Transverse colon (tissue), 4 donors: ENCODE measurements around the gene SERPIND1. TPM values are rescaled to one million over a fixed set of nuclear protein-coding genes. Genes with fewer than 3 reads are reported as not detected.
"Not testable (repeated sequence)": the region's sequence is repeated elsewhere in the genome, so short reads cannot be mapped to it uniquely, and the experiment has no call there.

Experiments used
- DNase-seq: peaks from one replicate; pipeline ENCODE4 v3.0.0-alpha.2; 2019
- H3K27ac ChIP-seq, 4 donors: fragments of 200-600 bp; sonication (generic); 2 replicates each; pipeline ENCODE4 v1.5.1; 2016 to 2018; ENCODE audit warnings: inconsistent platforms in 4 of 4
- H3K27me3 ChIP-seq: fragments of 200-600 bp; sonication (generic); 2 replicates; pipeline ENCODE4 v1.5.1; 2017; ENCODE audit warnings: inconsistent platforms
- H3K36me3 ChIP-seq, 4 donors: fragments of 200-600 bp; sonication (generic); 2 replicates each; pipeline ENCODE4 v1.5.1; 2017 to 2019; ENCODE audit warnings: inconsistent platforms in 4 of 4
- H3K4me1 ChIP-seq, 4 donors: fragments of 200-600 bp; sonication (generic); 2 replicates each; pipeline ENCODE4 v1.5.1; 2017 to 2020; ENCODE audit warnings: inconsistent platforms in 4 of 4
- H3K4me3 ChIP-seq, 4 donors: fragments of 200-600 bp; sonication (generic); 1 replicate in 1 of 4; 2 replicates in 3 of 4; pipeline versions ENCODE4 v1.5.1 to v1.6.1; 2017 to 2019; ENCODE audit warnings: inconsistent platforms in 4 of 4
- H3K9me3 ChIP-seq, 2 donors: fragments of 200-600 bp; sonication (generic); 2 replicates each; pipeline ENCODE4 v1.5.1; 2017 to 2019; ENCODE audit warnings: inconsistent platforms in 2 of 2
- EP300 ChIP-seq: sonication (generic); formaldehyde crosslinking; IDR thresholded peaks from one replicate; pipeline ENCODE4 v1.6.1; 2017; ENCODE audit warnings: antibody characterized with exemption, low read depth
- POLR2A ChIP-seq: fragments of 450-650 bp; IDR thresholded peaks from one replicate; pipeline ENCODE4 v1.6.1; 2016; ENCODE audit warnings: antibody characterized with exemption, mild to moderate bottlenecking, moderate library complexity
- POLR2AphosphoS5 ChIP-seq, 3 donors: sonication (generic); formaldehyde crosslinking; IDR thresholded peaks; one replicate each; pipeline ENCODE4 v1.6.1; 2016; ENCODE audit warnings: antibody characterized with exemption in 3 of 3
- WGBS, 2 donors: methylation state at CpG; one replicate each; pipeline ENCODE4 v1.1.5; 2018; ENCODE audit warnings: low coverage in 1 of 2; 5-methylcytosine and 5-hydroxymethylcytosine counted together
- in situ Hi-C, 4 donors: fragments of 200-750 bp; cut with MboI; loops; one replicate each; pipeline versions ENCODE4 v1.15.0 to v1.15.1; 2017; ENCODE audit warnings: low sequenced_read_pairs in 3 of 4, low pct_ligation_motif_present in 1 of 4, low pct_unique_long_range_greater_than_20kb in 1 of 4
- intact Hi-C: fragments of 100-400 bp; cut with DNase I; formaldehyde crosslinking; loops from one replicate; pipeline ENCODE4 v1.15.1; 2023; ENCODE audit warnings: low total_unique reads
- total RNA-seq, 4 donors: library from RNA; depleted of rRNA; stranded (reverse); fragments of >200 nt; gene quantifications; one replicate each; pipeline ENCODE4 v1.1.0, GENCODE V29; 2016
- TF ChIP-seq, protein P1 (sequence below), 5 experiments: fragments of 200-600 bp in 3 of 5; fragments of 450-650 bp in 2 of 5; sonication (generic) in 3 of 5; IDR thresholded peaks; 1 replicate in 2 of 5; 2 replicates in 3 of 5; pipeline ENCODE4 v1.5.1; 2016 to 2017; ENCODE audit warnings: antibody characterized with exemption in 5 of 5, inconsistent platforms in 3 of 5, mild to moderate bottlenecking in 2 of 5, moderate library complexity in 1 of 5

The SERPIND1 gene
- total RNA-seq, 4 donors from 2014 or later = not detected

DNA sequence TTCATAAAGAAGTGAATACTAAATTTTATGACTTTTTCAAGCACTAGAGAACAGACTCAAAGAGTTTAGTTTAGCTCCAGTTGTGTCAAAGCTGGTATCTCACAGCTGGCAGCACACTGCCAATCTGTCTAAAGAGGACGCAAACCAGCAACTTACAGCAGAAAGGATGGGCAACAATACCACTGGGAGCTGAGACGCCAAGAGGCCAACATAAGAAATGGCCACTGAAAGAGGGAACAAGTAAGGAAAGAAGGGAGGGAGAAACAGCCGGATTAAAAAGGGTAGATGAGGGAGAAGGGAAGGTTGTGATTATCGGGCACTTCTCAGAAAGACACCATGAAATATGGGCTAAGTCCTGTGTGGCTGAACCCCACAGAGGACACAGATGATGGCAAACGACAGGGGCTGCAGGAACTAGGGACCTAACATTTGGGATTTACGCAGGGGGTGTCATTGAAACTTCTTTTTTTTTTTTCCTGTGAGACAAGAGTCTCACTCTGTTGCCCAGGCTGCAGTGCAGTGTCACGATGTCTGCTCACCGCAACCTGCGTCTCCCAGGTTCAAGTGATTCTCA is 41.7 kb downstream of the SERPIND1 start:
- no peak for TF ChIP-seq POLR2A
- intact Hi-C loops (no loop called here), in situ Hi-C loops (no loop called here)
- DNase-seq = no peak
- Histone ChIP-seq H3K4me3 (no peak overlapping the region), H3K27me3 (no peaks in the 10 kb centered on the region), H3K36me3 (peaks cover 0 to 50% (median 24%) of the 10 kb centered on the region in 4 donors), H3K27ac (no peak overlapping the region), H3K9me3 (no peaks in the 10 kb centered on the region), H3K4me1 (no peaks in the 10 kb centered on the region)
- WGBS, 2 donors = 94% methylated on average over 9 of the region's 9 CpGs; no CpG with 5 or more reads in 1 of the 2 donors

DNA sequence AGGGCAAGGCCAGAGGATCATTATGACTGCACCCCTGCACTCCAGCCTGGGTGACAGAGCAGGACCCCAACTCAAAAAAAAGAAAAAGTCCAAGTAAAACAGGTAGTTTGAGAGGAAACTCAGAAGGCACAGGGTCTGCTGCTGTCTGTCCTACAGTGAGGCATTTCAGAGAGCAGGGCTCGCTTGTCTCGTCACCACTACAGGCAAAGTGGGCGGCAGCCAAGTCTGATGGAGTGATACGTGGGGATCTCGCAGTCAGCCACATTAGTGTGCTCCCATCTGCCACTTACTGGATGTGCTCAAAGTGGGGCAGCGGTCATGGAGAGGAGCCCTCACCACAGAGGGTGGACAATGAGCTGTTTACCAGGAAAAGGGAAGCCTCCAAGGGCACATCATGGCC is 42.6 kb downstream of the SERPIND1 start:
- H3K27ac ChIP-seq = no peak overlapping the region
- no peaks in the 10 kb centered on the region for H3K27me3 ChIP-seq
- DNase-seq = no peak
- TF ChIP-seq POLR2A = no peak
- no peak for TF ChIP-seq EP300
- TF ChIP-seq POLR2AphosphoS5 (IDR thresholded peaks at IDR 0.05) = no peak
- TF ChIP-seq, protein P1, sequence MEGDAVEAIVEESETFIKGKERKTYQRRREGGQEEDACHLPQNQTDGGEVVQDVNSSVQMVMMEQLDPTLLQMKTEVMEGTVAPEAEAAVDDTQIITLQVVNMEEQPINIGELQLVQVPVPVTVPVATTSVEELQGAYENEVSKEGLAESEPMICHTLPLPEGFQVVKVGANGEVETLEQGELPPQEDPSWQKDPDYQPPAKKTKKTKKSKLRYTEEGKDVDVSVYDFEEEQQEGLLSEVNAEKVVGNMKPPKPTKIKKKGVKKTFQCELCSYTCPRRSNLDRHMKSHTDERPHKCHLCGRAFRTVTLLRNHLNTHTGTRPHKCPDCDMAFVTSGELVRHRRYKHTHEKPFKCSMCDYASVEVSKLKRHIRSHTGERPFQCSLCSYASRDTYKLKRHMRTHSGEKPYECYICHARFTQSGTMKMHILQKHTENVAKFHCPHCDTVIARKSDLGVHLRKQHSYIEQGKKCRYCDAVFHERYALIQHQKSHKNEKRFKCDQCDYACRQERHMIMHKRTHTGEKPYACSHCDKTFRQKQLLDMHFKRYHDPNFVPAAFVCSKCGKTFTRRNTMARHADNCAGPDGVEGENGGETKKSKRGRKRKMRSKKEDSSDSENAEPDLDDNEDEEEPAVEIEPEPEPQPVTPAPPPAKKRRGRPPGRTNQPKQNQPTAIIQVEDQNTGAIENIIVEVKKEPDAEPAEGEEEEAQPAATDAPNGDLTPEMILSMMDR (IDR thresholded peaks at IDR 0.05) = no peak
- H3K4me1 ChIP-seq = no peaks in the 10 kb centered on the region
- no peaks in the 10 kb centered on the region for H3K9me3 ChIP-seq
- no peak overlapping the region for H3K4me3 ChIP-seq
- in situ Hi-C loops (no loop called here), intact Hi-C loops (no loop called here)
- H3K36me3 ChIP-seq = peaks cover 0 to 56% (median 24%) of the 10 kb centered on the region in 4 donors
- 94% methylated on average over 6 of the region's 6 CpGs; no CpG with 5 or more reads in 1 of the 2 donors for whole genome bisulfite sequencing, 2 donors

DNA sequence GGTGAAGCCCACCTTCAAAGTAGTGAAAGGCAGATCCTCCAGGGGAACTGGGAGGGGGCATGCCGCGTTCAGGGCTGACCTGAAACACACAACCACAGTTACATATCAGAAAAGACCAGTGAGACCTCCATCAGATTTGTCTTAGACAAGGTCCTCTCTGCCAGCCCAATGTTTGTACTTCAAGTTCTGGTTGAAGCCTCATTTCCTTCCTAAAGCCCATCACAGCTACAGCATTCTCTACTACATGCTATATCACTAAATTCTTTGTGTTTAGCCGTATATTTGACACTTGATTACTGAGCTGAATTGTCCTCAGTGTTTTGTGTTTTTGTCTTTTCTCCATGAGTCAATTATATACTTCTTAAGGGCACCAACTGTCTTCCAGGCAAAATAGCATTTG is 44.6 kb downstream of the SERPIND1 start:
- in situ Hi-C loops = no loop called here
- WGBS, 2 donors = 71 to 88% methylated on average over 1 to 3 of the region's 3 CpGs
- H3K36me3 ChIP-seq = peaks cover 0 to 56% (median 19%) of the 10 kb centered on the region in 4 donors

DNA sequence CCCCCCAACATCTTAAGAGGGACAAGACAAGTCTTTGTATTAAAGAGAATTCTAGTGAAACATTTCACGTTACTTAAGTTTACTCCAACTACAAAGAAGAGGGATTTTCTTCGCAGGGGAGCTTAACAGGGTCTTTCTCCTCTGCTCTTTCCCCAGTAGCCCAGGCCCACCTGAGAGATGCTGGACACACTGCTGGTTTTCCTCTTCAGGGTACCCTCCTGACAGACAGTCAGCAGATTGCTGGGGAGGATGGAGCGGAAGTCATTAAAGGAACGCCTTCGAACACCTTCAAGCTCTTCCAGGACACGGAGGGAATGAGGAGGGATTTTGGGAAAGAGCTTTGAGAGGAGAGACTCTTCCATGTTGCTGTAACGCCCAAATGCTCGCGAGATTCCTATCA is 45.6 kb downstream of the SERPIND1 start:
- Histone ChIP-seq H3K36me3 (peaks cover 0 to 59% (median 18%) of the 10 kb centered on the region in 4 donors), H3K4me1 (no peaks in the 10 kb centered on the region), H3K27me3 (no peaks in the 10 kb centered on the region), H3K27ac (no peak overlapping the region), H3K4me3 (no peak overlapping the region), H3K9me3 (no peaks in the 10 kb centered on the region)
- intact Hi-C loops (no loop called here), in situ Hi-C loops (no loop called here)
- WGBS, 2 donors = 91% methylated on average over 9 of the region's 9 CpGs; no CpG with 5 or more reads in 1 of the 2 donors
- TF ChIP-seq POLR2AphosphoS5 (IDR thresholded peaks at IDR 0.05) (no peak), EP300 (no peak), POLR2A (no peak)
- TF ChIP-seq, protein P1 (IDR thresholded peaks at IDR 0.05) = no peak
- DNase-seq = no peak

More for the DNA sequence above, 44.6 kb downstream of the SERPIND1 start:
- no peaks in the 10 kb centered on the region for H3K4me1 ChIP-seq
- DNase-seq = no peak
- H3K27ac ChIP-seq = no peak overlapping the region
- no peaks in the 10 kb centered on the region for H3K9me3 ChIP-seq
- H3K27me3 ChIP-seq = no peaks in the 10 kb centered on the region
- TF ChIP-seq POLR2A (no peak), EP300 (no peak), POLR2AphosphoS5 (IDR thresholded peaks at IDR 0.05) (no peak)
- TF ChIP-seq, protein P1 (IDR thresholded peaks at IDR 0.05) = no peak
- intact Hi-C loops = no loop called here
- H3K4me3 ChIP-seq = no peak overlapping the region

DNA sequence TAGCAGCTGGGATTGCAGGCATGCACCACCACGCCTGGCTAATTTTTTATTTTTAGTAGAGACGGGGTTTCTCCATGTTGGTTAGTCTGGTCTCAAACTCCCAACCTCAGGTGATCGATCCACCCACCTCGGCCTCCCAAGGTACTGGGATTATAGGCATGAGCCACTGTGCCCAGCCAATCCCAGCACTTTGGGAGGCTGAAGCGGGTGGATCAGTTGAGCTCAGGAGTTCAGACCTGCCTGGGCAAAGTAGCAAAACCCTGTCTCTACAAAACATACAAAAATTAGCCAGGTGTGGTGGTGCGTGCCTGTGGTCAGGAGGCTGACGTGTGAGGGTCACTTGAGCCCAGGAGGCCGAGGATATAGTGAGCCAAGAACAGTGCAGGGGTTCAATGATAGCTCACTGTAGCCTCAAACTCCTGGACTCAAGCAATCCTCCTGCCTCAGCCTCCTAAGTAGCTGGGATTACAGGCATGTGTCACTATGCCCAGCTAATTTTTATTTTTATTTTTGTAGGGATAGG is 47.9 kb downstream of the SERPIND1 start:
- H3K4me3 ChIP-seq, H3K27me3 ChIP-seq, H3K27ac ChIP-seq, H3K9me3 ChIP-seq, in situ Hi-C loops, DNase-seq, H3K4me1 ChIP-seq, intact Hi-C loops: not testable (repeated sequence)
- peaks cover 0 to 46% (median 15%) of the 10 kb centered on the region in 4 donors for H3K36me3 ChIP-seq
- 88% methylated on average over 8 of the region's 8 CpGs; no CpG with 5 or more reads in 1 of the 2 donors for WGBS, 2 donors
